ENCODE data around the gene LAMA5.

DNA sequence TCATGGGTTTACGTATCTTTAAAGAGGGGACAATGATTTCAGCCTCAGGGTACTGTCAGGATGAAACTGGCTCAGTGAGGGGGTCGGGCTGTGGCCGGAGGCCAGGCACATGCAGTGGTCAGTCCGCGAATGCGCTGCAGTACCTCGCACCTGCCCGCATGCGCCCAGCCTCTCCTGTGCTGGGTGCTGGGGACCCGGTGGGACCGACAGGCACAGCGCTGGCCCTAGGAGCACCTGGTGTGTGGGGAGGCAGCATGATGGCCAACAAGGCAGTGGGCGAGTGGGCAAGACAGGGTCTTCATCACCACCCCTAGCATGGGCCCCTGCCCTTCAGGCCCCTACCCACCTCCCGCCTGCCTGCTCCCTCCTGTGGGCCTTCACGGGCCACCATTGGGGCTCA, 40.9 kb upstream of the LAMA5 start:
- TF ChIP-seq POLR2A (IDR thresholded peaks at IDR 0.05; ENCODE audit: low read length) (no peak), GATA1 (IDR thresholded peaks at IDR 0.05; ENCODE audit: low read depth, low read length) (no peak)

All from erythroblast (primary cell).